HEK293 (cell line): ENCODE measurements around the gene CABCOCO1.

Experiments
- GLIS1 ChIP-seq: fragments of 450-650 bp; formaldehyde crosslinking; IDR thresholded peaks from 2 replicates; pipeline ENCODE4 v1.5.1; 2016; ENCODE audit warnings: missing biosample characterization, missing genetic modification characterization
- IKZF3 ChIP-seq: fragments of 450-650 bp; IDR thresholded peaks from 2 replicates; pipeline ENCODE4 v1.5.0; 2018; ENCODE audit warnings: missing biosample characterization, mild to moderate bottlenecking, missing genetic modification characterization, moderate library complexity
- KLF16 ChIP-seq: fragments of 450-650 bp; formaldehyde crosslinking; IDR thresholded peaks from 2 replicates; pipeline ENCODE4 v1.5.1; 2017; ENCODE audit warnings: missing biosample characterization, missing genetic modification characterization
- RBAK ChIP-seq: fragments of 450-650 bp; formaldehyde crosslinking; IDR thresholded peaks from 2 replicates; pipeline ENCODE4 v1.5.1; 2016; ENCODE audit warnings: missing biosample characterization, missing genetic modification characterization
- SALL2 ChIP-seq: fragments of 450-650 bp; formaldehyde crosslinking; IDR thresholded peaks from 2 replicates; pipeline ENCODE4 v1.5.0; 2017; ENCODE audit warnings: missing biosample characterization, mild to moderate bottlenecking, missing genetic modification characterization, borderline replicate concordance
- SP7 ChIP-seq: fragments of 450-650 bp; formaldehyde crosslinking; IDR thresholded peaks from 2 replicates; pipeline ENCODE4 v1.5.1; 2016; ENCODE audit warnings: missing biosample characterization, missing genetic modification characterization
- WT1 ChIP-seq: fragments of 450-650 bp; formaldehyde crosslinking; IDR thresholded peaks from 2 replicates; pipeline ENCODE4 v1.5.1; 2016; ENCODE audit warnings: missing biosample characterization, missing genetic modification characterization
- ZBTB20 ChIP-seq: fragments of 450-650 bp; formaldehyde crosslinking; IDR thresholded peaks from 2 replicates; pipeline ENCODE4 v1.5.1; 2016; ENCODE audit warnings: missing biosample characterization, missing genetic modification characterization
- ZBTB7A ChIP-seq: fragments of 450-650 bp; formaldehyde crosslinking; IDR thresholded peaks from 2 replicates; pipeline ENCODE4 v1.5.1; 2016; ENCODE audit warnings: low read depth, missing biosample characterization, missing genetic modification characterization
- ZNF112 ChIP-seq: fragments of 450-650 bp; formaldehyde crosslinking; IDR thresholded peaks from 2 replicates; pipeline ENCODE4 v1.5.0; 2017; ENCODE audit warnings: missing biosample characterization, missing genetic modification characterization
- ZNF138 ChIP-seq: fragments of 450-650 bp; formaldehyde crosslinking; IDR thresholded peaks from 2 replicates; pipeline ENCODE4 v1.5.1; 2016; ENCODE audit warnings: missing biosample characterization, missing genetic modification characterization, borderline replicate concordance
- ZNF155 ChIP-seq: fragments of 450-650 bp; formaldehyde crosslinking; IDR thresholded peaks from 2 replicates; pipeline ENCODE4 v1.5.1; 2016; ENCODE audit warnings: missing biosample characterization, missing genetic modification characterization
- ZNF16 ChIP-seq: fragments of 450-650 bp; formaldehyde crosslinking; IDR thresholded peaks from 2 replicates; pipeline ENCODE4 v1.5.1; 2016; ENCODE audit warnings: low read depth, missing biosample characterization, missing genetic modification characterization
- ZNF341 ChIP-seq: fragments of 450-650 bp; formaldehyde crosslinking; IDR thresholded peaks from 2 replicates; pipeline ENCODE4; 2016; ENCODE audit warnings: low read depth, missing biosample characterization, missing genetic modification characterization
- ZNF350 ChIP-seq: fragments of 450-650 bp; formaldehyde crosslinking; IDR thresholded peaks from 2 replicates; pipeline ENCODE4 v1.5.0; 2017; ENCODE audit warnings: missing biosample characterization, mild to moderate bottlenecking, missing genetic modification characterization
- ZNF366 ChIP-seq: fragments of 450-650 bp; formaldehyde crosslinking; conservative IDR thresholded peaks from 2 replicates; pipeline ENCODE4 v1.5.1; 2016; ENCODE audit warnings: missing biosample characterization, missing genetic modification characterization
- ZNF404 ChIP-seq: fragments of 450-650 bp; formaldehyde crosslinking; IDR thresholded peaks from 2 replicates; pipeline ENCODE4 v1.5.1; 2017; ENCODE audit warnings: missing biosample characterization, missing genetic modification characterization
- ZNF426 ChIP-seq: fragments of 450-650 bp; formaldehyde crosslinking; IDR thresholded peaks from 2 replicates; pipeline ENCODE4 v1.5.1; 2017; ENCODE audit warnings: missing biosample characterization, missing genetic modification characterization, mild to moderate bottlenecking, inconsistent platforms, moderate library complexity
- ZNF473 ChIP-seq: fragments of 450-650 bp; formaldehyde crosslinking; IDR thresholded peaks from 2 replicates; pipeline ENCODE4 v1.5.1; 2017; ENCODE audit warnings: missing biosample characterization, missing genetic modification characterization
- ZNF510 ChIP-seq: fragments of 450-650 bp; formaldehyde crosslinking; IDR thresholded peaks from 2 replicates; pipeline ENCODE4 v1.5.1; 2018; ENCODE audit warnings: mild to moderate bottlenecking, missing genetic modification characterization, missing biosample characterization; ENCODE audit not compliant: insufficient replicate concordance
- ZNF521 ChIP-seq: fragments of 450-650 bp; formaldehyde crosslinking; IDR thresholded peaks from 2 replicates; pipeline ENCODE4 v1.5.1; 2017; ENCODE audit warnings: missing biosample characterization, mild to moderate bottlenecking, missing genetic modification characterization
- ZNF530 ChIP-seq: fragments of 450-650 bp; formaldehyde crosslinking; IDR thresholded peaks from 2 replicates; pipeline ENCODE4 v1.5.1; 2016; ENCODE audit warnings: low read depth, missing biosample characterization, missing genetic modification characterization
- ZNF549 ChIP-seq: fragments of 450-650 bp; IDR thresholded peaks from 2 replicates; pipeline ENCODE4 v1.5.1; 2018; ENCODE audit warnings: missing biosample characterization, missing genetic modification characterization, mild to moderate bottlenecking, inconsistent platforms, moderate library complexity
- ZNF558 ChIP-seq: fragments of 450-650 bp; formaldehyde crosslinking; IDR thresholded peaks from 2 replicates; pipeline ENCODE4 v1.5.1; 2016; ENCODE audit warnings: missing biosample characterization, missing genetic modification characterization
- ZNF621 ChIP-seq: fragments of 450-650 bp; formaldehyde crosslinking; IDR thresholded peaks from 2 replicates; pipeline ENCODE4 v1.5.1; 2017; ENCODE audit warnings: missing biosample characterization, missing genetic modification characterization
- ZNF624 ChIP-seq: fragments of 450-650 bp; formaldehyde crosslinking; IDR thresholded peaks from 2 replicates; pipeline ENCODE4 v1.5.1; 2017; ENCODE audit warnings: missing biosample characterization, missing genetic modification characterization
- ZNF626 ChIP-seq: fragments of 450-650 bp; sonication (Bioruptor Pico); formaldehyde crosslinking; IDR thresholded peaks from 2 replicates; pipeline ENCODE4 v1.5.1; 2018; ENCODE audit warnings: missing biosample characterization, missing genetic modification characterization, inconsistent platforms
- ZNF660 ChIP-seq: fragments of 450-650 bp; IDR thresholded peaks from 2 replicates; pipeline ENCODE4 v1.5.1; 2018; ENCODE audit warnings: missing biosample characterization, mild to moderate bottlenecking, missing genetic modification characterization
- ZNF664 ChIP-seq: fragments of 450-650 bp; formaldehyde crosslinking; IDR thresholded peaks from 2 replicates; pipeline ENCODE4 v1.5.1; 2016; ENCODE audit warnings: missing biosample characterization, missing genetic modification characterization
- ZNF791 ChIP-seq: fragments of 450-650 bp; formaldehyde crosslinking; IDR thresholded peaks from 2 replicates; pipeline ENCODE4 v1.5.1; 2016; ENCODE audit warnings: missing biosample characterization, missing genetic modification characterization
- ZNF830 ChIP-seq: fragments of 450-650 bp; IDR thresholded peaks from 2 replicates; pipeline ENCODE4 v1.5.0; 2018; ENCODE audit warnings: missing biosample characterization, missing genetic modification characterization, low read depth, mild to moderate bottlenecking, moderate library complexity
- ZNF843 ChIP-seq: fragments of 450-650 bp; formaldehyde crosslinking; IDR thresholded peaks from 2 replicates; pipeline ENCODE4 v1.5.1; 2016; ENCODE audit warnings: missing biosample characterization, missing genetic modification characterization
- ZSCAN30 ChIP-seq: fragments of 450-650 bp; IDR thresholded peaks from 2 replicates; pipeline ENCODE4 v1.5.1; 2018; ENCODE audit warnings: missing biosample characterization, mild to moderate bottlenecking, missing genetic modification characterization, moderate library complexity
- TF ChIP-seq, protein P1 (sequence below): fragments of 450-650 bp; formaldehyde crosslinking; IDR thresholded peaks from 2 replicates; pipeline ENCODE4 v1.5.1; 2016; ENCODE audit warnings: missing biosample characterization, missing genetic modification characterization
- TF ChIP-seq, protein P2 (sequence below): fragments of 450-650 bp; formaldehyde crosslinking; IDR thresholded peaks from 2 replicates; pipeline ENCODE4 v1.5.0; 2017; ENCODE audit warnings: missing biosample characterization, missing genetic modification characterization, borderline replicate concordance
- TF ChIP-seq, protein P3 (sequence below): fragments of 450-650 bp; formaldehyde crosslinking; IDR thresholded peaks from 2 replicates; pipeline ENCODE4 v1.5.1; 2016; ENCODE audit warnings: missing biosample characterization, missing genetic modification characterization
- TF ChIP-seq, protein P4 (sequence below): fragments of 450-650 bp; formaldehyde crosslinking; IDR thresholded peaks from 2 replicates; pipeline ENCODE4 v1.5.1; 2016; ENCODE audit warnings: missing biosample characterization, missing genetic modification characterization

The CABCOCO1 gene

DNA sequence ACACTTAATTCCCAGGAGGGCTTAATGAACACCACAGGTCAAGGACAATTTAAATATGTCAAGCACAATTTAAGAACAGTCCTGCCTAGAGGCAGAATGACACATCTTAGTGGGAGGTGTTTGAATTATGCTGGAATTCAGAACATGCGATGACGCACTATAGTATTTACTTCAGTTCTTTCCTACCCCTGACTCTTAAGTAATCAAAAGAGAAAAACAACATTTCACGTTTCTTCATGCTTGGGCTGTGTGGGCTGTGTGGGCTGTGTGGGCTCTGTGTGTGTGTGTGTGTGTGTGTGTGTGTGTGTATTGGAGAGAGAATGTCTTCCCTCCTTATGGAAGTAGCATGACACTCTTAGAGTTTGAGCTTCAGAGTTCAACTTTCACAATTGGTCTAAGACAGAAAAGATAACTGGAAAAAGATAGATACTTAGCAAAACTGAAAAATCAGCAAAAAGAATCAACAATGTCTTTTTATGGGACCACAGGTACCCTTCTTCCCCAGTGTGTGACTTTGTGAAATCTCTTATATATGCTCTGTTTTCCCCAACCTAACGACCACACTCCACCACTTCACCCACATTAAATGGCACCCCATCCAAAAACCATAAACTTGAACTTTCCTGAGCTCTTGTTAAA lies 33.7 kb upstream of the CABCOCO1 start (continued):
- TF ChIP-seq ZNF660 (tag by site-specific recombination) (no peak), ZNF404 (tag by site-specific recombination) (no peak), ZNF549 (tag by site-specific recombination) (no peak), WT1 (peak; percentile 42; the same call in 1 of the 2 replicates), RBAK (tag by site-specific recombination) (no peak), KLF16 (tag by site-specific recombination) (no peak), ZNF341 (no peak), ZNF112 (tag by site-specific recombination) (no peak), ZNF621 (tag by site-specific recombination) (no peak), IKZF3 (tag by site-specific recombination) (no peak), ZNF558 (tag by site-specific recombination) (no peak), GLIS1 (tag by site-specific recombination) (peak; percentile 73), ZNF138 (no peak), ZNF155 (tag by site-specific recombination) (no peak), ZNF830 (no peak), ZNF530 (no peak), ZNF521 (tag by site-specific recombination) (no peak), ZBTB7A (tag by site-specific recombination) (no peak), ZNF350 (tag by site-specific recombination) (no peak), ZNF510 (tag by site-specific recombination) (no peak), ZNF366 (tag by site-specific recombination) (peak; percentile 73; the same call in 1 of the 2 replicates), ZNF626 (tag by site-specific recombination) (no peak), SALL2 (tag by site-specific recombination) (no peak), ZNF664 (tag by site-specific recombination) (no peak), ZNF624 (no peak), ZNF843 (no peak), ZNF791 (tag by site-specific recombination) (no peak), SP7 (peak; percentile 48; the same call in 1 of the 2 replicates), ZNF426 (no peak), ZBTB20 (tag by site-specific recombination) (no peak), ZSCAN30 (no peak), ZNF16 (tag by site-specific recombination) (no peak), ZNF473 (tag by site-specific recombination) (no peak)
- TF ChIP-seq, protein P1, sequence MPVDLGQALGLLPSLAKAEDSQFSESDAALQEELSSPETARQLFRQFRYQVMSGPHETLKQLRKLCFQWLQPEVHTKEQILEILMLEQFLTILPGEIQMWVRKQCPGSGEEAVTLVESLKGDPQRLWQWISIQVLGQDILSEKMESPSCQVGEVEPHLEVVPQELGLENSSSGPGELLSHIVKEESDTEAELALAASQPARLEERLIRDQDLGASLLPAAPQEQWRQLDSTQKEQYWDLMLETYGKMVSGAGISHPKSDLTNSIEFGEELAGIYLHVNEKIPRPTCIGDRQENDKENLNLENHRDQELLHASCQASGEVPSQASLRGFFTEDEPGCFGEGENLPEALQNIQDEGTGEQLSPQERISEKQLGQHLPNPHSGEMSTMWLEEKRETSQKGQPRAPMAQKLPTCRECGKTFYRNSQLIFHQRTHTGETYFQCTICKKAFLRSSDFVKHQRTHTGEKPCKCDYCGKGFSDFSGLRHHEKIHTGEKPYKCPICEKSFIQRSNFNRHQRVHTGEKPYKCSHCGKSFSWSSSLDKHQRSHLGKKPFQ (tag by site-specific recombination): no peak
- TF ChIP-seq, protein P2, sequence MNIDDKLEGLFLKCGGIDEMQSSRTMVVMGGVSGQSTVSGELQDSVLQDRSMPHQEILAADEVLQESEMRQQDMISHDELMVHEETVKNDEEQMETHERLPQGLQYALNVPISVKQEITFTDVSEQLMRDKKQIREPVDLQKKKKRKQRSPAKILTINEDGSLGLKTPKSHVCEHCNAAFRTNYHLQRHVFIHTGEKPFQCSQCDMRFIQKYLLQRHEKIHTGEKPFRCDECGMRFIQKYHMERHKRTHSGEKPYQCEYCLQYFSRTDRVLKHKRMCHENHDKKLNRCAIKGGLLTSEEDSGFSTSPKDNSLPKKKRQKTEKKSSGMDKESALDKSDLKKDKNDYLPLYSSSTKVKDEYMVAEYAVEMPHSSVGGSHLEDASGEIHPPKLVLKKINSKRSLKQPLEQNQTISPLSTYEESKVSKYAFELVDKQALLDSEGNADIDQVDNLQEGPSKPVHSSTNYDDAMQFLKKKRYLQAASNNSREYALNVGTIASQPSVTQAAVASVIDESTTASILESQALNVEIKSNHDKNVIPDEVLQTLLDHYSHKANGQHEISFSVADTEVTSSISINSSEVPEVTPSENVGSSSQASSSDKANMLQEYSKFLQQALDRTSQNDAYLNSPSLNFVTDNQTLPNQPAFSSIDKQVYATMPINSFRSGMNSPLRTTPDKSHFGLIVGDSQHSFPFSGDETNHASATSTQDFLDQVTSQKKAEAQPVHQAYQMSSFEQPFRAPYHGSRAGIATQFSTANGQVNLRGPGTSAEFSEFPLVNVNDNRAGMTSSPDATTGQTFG (tag by site-specific recombination): no peak
- TF ChIP-seq, protein P3, sequence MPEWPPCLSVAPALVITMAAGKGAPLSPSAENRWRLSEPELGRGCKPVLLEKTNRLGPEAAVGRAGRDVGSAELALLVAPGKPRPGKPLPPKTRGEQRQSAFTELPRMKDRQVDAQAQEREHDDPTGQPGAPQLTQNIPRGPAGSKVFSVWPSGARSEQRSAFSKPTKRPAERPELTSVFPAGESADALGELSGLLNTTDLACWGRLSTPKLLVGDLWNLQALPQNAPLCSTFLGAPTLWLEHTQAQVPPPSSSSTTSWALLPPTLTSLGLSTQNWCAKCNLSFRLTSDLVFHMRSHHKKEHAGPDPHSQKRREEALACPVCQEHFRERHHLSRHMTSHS: no peak
- TF ChIP-seq, protein P4, sequence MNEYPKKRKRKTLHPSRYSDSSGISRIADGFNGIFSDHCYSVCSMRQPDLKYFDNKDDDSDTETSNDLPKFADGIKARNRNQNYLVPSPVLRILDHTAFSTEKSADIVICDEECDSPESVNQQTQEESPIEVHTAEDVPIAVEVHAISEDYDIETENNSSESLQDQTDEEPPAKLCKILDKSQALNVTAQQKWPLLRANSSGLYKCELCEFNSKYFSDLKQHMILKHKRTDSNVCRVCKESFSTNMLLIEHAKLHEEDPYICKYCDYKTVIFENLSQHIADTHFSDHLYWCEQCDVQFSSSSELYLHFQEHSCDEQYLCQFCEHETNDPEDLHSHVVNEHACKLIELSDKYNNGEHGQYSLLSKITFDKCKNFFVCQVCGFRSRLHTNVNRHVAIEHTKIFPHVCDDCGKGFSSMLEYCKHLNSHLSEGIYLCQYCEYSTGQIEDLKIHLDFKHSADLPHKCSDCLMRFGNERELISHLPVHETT (tag by site-specific recombination): peak; percentile 27; the same call in 1 of the 2 replicates
